Nephron (organoid): ENCODE measurements around the gene LIN7B.
"Not testable (repeated sequence)": the region's sequence is repeated elsewhere in the genome, so short reads cannot be mapped to it uniquely, and the experiment has no call there.

ENCODE experiments used
- H3K27ac Mint-ChIP-seq, 3 experiments: 2 replicates each; pipeline ENCODE4 v1.8.0; 2020; ENCODE audit warnings: mixed read lengths in 3 of 3, mild to moderate bottlenecking in 2 of 3, moderate library complexity in 1 of 3
- H3K27me3 Mint-ChIP-seq: 2 replicates; pipeline ENCODE4 v1.8.0; 2021; ENCODE audit warnings: low read depth, mild to moderate bottlenecking, moderate library complexity, mixed read lengths
- H3K36me3 Mint-ChIP-seq: 2 replicates; pipeline ENCODE4 v1.8.0; 2020; ENCODE audit warnings: low read depth, mixed read lengths
- H3K4me1 Mint-ChIP-seq: 2 replicates; pipeline ENCODE4 v1.8.0; 2020; ENCODE audit warnings: mixed read lengths
- H3K4me3 Mint-ChIP-seq, 3 experiments: 2 replicates each; pipeline ENCODE4 v1.8.0; 2020; ENCODE audit warnings: mild to moderate bottlenecking in 3 of 3, mixed read lengths in 3 of 3, moderate library complexity in 2 of 3
- H3K9me3 Mint-ChIP-seq: 2 replicates; pipeline ENCODE4 v1.8.0; 2020; ENCODE audit warnings: mixed read lengths
- TF ChIP-seq, protein P1 (sequence below), 3 experiments: fragments of 200-600 bp; sonication (generic); IDR thresholded peaks; one replicate each; pipeline ENCODE4 v1.5.0; 2021; ENCODE audit warnings: antibody characterized with exemption in 3 of 3; ENCODE audit not compliant: unreplicated experiment in 3 of 3

The LIN7B gene

DNA sequence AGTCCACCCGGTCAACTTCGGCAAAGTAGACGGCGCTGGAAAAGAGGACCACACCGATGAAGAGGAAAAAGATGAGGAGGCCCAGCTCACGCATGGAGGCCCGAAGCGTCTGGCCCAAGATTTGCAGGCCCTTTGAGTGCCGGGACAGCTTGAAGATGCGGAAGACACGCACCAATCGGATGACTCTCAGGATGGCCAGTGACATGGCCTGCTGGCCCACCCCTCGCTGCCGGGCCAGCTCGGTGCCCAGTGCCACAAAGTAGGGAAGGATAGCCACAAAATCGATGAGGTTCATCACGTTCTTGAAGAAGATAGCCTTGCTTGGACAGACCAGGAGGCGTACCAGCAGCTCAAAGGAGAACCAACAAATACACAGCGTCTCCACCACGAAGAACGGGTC, 43.8 kb upstream of the LIN7B start:
- H3K27ac Mint-ChIP-seq = no peak overlapping the region
- H3K4me1 Mint-ChIP-seq = peaks cover 47% of the 10 kb centered on the region
- peaks cover 80% of the 10 kb centered on the region for H3K27me3 Mint-ChIP-seq
- TF ChIP-seq, protein P1, sequence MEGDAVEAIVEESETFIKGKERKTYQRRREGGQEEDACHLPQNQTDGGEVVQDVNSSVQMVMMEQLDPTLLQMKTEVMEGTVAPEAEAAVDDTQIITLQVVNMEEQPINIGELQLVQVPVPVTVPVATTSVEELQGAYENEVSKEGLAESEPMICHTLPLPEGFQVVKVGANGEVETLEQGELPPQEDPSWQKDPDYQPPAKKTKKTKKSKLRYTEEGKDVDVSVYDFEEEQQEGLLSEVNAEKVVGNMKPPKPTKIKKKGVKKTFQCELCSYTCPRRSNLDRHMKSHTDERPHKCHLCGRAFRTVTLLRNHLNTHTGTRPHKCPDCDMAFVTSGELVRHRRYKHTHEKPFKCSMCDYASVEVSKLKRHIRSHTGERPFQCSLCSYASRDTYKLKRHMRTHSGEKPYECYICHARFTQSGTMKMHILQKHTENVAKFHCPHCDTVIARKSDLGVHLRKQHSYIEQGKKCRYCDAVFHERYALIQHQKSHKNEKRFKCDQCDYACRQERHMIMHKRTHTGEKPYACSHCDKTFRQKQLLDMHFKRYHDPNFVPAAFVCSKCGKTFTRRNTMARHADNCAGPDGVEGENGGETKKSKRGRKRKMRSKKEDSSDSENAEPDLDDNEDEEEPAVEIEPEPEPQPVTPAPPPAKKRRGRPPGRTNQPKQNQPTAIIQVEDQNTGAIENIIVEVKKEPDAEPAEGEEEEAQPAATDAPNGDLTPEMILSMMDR (IDR thresholded peaks at IDR 0.05; ENCODE audit: unreplicated experiment in 3 of 3) = no peak
- H3K4me3 Mint-ChIP-seq = peak overlapping the region in 2 of 3 experiments; percentile 2 to 33
- H3K9me3 Mint-ChIP-seq = peaks cover 16% of the 10 kb centered on the region
- H3K36me3 Mint-ChIP-seq = peaks cover 10% of the 10 kb centered on the region

DNA sequence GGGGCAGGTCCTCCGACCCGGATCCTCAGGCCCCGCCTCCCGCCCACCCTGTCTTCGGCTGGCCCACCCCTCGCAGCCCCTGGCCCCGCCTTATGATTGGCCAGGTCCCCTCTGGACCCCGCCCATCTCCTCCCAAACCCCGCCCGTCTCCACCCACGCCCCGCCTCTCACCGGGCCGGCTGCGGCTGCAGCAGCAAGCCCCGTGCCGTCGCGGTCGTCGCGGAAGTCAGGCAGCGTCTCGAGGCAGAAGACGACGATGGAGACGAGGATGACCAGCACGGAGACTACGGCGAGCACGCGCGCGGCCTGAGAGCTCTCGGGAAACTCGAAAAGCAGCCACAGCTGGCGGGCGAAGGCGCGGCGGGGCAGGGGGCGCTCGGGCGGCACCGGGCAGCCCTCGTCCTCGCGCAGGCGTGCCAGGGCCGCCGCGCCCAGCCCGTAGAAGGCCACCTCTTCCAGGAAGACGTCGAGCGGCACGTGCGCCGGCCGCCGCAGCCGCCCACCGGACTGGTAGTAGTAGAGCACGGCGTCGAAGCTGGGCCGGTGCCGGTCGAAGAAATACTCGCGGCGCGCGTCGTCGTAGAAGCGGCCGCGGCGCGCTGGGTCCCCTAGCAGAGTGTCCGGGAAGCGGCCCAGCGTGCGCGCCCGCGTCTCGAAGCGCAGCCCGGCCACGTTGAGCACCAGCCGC, 42.2 kb upstream of the LIN7B start:
- TF ChIP-seq, protein P1 (IDR thresholded peaks at IDR 0.05; ENCODE audit: unreplicated experiment in 3 of 3) = no peak
- H3K9me3 Mint-ChIP-seq = peaks cover 16% of the 10 kb centered on the region
- H3K27ac Mint-ChIP-seq = no peak overlapping the region
- H3K36me3 Mint-ChIP-seq = peaks cover 10% of the 10 kb centered on the region
- peaks cover 72% of the 10 kb centered on the region for H3K27me3 Mint-ChIP-seq
- H3K4me3 Mint-ChIP-seq = peak overlapping the region; percentile 55 to 72 (median 69)
- H3K4me1 Mint-ChIP-seq = peaks cover 31% of the 10 kb centered on the region

DNA sequence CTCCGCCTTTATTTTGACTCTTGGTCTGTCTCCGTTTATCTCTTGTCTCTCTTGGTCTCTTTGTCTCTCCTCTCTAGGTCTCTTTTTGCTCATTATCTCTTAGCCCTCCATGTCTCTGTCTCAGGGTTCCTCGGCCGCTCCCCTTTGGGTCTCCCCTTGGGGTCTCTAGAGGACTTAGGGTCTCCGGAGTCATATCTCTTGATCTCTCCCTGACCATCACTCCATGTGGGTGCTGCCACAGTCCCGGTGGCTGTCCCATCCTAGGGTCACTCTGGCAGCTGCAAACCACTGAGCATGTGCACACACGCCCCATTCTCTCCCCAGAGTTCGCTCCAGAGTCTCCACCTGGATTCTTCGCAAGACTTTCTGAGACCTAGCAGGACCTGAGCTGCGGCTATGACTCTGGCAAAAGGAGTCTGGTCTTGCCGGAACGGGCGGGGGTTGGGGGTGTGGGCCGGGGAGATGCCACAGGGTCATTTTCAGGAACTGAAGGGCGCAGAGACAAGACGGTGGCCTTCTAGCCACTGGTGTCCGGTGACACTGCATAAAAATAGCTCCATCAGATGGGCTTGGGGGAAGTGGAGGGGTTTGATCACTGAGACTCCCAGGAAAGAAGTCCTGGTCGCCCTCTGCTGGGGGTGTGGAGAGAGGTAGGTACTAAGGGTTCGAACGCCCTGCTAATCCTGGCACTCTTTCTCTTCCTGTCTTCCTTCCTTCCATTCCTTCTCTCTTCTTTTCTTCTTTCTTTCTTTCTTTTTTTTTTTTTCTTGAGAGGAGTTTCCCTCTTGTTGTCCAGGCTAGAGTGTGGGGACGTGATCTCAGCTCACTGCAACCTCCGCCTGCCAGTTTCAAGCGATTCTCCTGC, 40.4 kb upstream of the LIN7B start:
- peaks cover 10% of the 10 kb centered on the region for H3K36me3 Mint-ChIP-seq
- TF ChIP-seq, protein P1 (IDR thresholded peaks at IDR 0.05; ENCODE audit: unreplicated experiment in 3 of 3) = no peak
- peaks cover 20% of the 10 kb centered on the region for H3K4me1 Mint-ChIP-seq
- peak overlapping the region; percentile 45 to 71 (median 66) for H3K4me3 Mint-ChIP-seq
- peaks cover 16% of the 10 kb centered on the region for H3K9me3 Mint-ChIP-seq
- no peak overlapping the region for H3K27ac Mint-ChIP-seq
- H3K27me3 Mint-ChIP-seq = peaks cover 64% of the 10 kb centered on the region

DNA sequence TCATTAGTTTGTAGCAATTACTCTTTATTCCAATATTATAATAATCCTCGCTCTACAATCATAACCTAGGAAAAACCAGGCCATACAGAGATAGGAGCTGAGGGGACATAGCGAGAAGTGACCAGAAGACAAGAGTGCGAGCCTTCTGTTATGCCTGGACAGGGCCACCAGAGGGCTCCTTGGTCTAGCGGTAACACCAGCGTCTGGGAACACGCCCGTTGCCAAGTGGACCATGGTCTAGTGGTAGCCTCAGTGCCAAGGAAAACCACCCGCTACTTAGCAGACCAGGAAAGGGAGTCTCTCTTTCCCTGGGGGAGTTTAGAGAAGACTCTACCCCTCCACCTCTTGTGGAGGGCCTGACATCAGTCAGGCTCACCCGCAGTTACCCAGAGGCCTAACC, 39.3 kb upstream of the LIN7B start:
- peaks cover 20% of the 10 kb centered on the region for H3K4me1 Mint-ChIP-seq
- peaks cover 53% of the 10 kb centered on the region for H3K27me3 Mint-ChIP-seq
- H3K27ac Mint-ChIP-seq, H3K4me3 Mint-ChIP-seq, H3K9me3 Mint-ChIP-seq, H3K36me3 Mint-ChIP-seq: not testable (repeated sequence)
- TF ChIP-seq, protein P1 (IDR thresholded peaks at IDR 0.05; ENCODE audit: unreplicated experiment in 3 of 3) = peak; percentile 67 to 74 (median 71)

DNA sequence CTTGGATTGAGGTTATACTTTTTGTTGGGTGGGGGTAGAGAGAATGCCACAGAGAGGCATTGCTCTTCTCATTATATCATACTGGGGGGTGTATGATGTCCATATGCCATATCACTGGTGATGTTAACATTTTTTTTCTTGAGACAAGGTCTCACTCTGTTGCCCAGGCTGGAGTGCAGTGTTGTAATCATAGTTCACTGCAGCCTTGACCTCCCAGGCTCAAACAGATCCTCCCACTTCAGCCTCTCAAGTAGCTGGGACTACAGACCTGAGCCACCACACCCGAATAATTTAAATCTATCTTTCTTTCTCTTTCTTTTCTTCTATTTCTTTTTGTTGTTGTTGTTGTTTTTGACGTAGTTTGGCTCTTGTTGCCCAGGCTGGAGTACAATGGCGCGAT, 33.8 kb upstream of the LIN7B start:
- H3K4me3 Mint-ChIP-seq = no peak overlapping the region
- TF ChIP-seq, protein P1 (IDR thresholded peaks at IDR 0.05; ENCODE audit: unreplicated experiment in 3 of 3) = no peak
- H3K4me1 Mint-ChIP-seq = peaks cover 4% of the 10 kb centered on the region
- no peaks in the 10 kb centered on the region for H3K36me3 Mint-ChIP-seq
- no peaks in the 10 kb centered on the region for H3K9me3 Mint-ChIP-seq
- H3K27ac Mint-ChIP-seq = no peak overlapping the region
- H3K27me3 Mint-ChIP-seq = peaks cover 6% of the 10 kb centered on the region
